NB4 (cell line): Measurements from ENCODE around the gene VWA2.

Experiments
- MYC ChIP-seq: IDR thresholded peaks from 2 replicates; pipeline ENCODE4 v1.6.1; 2011; ENCODE audit warnings: low read depth, low read length
- POLR2A ChIP-seq: IDR thresholded peaks from 2 replicates; pipeline ENCODE4 v1.6.1; 2011; ENCODE audit warnings: mild to moderate bottlenecking; ENCODE audit not compliant: insufficient read length; ENCODE audit errors: extremely low read depth
- TF ChIP-seq, protein P1 (sequence below): IDR thresholded peaks from one replicate; pipeline ENCODE4 v1.5.1; 2012; ENCODE audit warnings: low read depth, low read length
- TF ChIP-seq, protein P2 (sequence below): IDR thresholded peaks from 2 replicates; pipeline ENCODE4 v1.6.1; 2011; ENCODE audit warnings: low read depth, low read length

DNA sequence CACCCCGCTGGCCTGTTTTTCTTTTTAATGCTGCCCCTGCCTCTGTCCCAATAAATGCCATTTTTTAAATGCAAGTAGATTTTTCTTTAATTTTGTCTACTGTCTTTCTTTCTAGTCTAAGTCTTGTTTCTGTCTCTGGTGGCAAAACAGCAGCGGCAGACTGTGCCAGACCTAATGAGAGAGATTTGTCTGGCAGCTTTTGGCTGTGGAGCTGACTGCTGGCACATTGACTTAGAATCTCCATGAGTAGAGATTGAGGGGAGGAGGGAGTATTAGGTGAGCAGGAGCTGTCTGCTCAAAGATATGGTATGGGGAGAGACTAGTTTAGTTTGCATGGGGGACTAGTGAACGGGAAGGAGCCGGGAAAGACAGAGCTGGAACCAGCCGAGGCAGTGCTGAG lies 13.0 kb downstream of the VWA2 start:
- TF ChIP-seq, protein P1, sequence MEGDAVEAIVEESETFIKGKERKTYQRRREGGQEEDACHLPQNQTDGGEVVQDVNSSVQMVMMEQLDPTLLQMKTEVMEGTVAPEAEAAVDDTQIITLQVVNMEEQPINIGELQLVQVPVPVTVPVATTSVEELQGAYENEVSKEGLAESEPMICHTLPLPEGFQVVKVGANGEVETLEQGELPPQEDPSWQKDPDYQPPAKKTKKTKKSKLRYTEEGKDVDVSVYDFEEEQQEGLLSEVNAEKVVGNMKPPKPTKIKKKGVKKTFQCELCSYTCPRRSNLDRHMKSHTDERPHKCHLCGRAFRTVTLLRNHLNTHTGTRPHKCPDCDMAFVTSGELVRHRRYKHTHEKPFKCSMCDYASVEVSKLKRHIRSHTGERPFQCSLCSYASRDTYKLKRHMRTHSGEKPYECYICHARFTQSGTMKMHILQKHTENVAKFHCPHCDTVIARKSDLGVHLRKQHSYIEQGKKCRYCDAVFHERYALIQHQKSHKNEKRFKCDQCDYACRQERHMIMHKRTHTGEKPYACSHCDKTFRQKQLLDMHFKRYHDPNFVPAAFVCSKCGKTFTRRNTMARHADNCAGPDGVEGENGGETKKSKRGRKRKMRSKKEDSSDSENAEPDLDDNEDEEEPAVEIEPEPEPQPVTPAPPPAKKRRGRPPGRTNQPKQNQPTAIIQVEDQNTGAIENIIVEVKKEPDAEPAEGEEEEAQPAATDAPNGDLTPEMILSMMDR, result no peak
- no peak for TF ChIP-seq POLR2A
- no peak for TF ChIP-seq MYC
- TF ChIP-seq, protein P2, sequence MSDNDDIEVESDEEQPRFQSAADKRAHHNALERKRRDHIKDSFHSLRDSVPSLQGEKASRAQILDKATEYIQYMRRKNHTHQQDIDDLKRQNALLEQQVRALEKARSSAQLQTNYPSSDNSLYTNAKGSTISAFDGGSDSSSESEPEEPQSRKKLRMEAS, result no peak
